MM.1S (cell line): ENCODE measurements around the gene MEGF8.
"Not testable (repeated sequence)": the region's sequence is repeated elsewhere in the genome, so short reads cannot be mapped to it uniquely, and the experiment has no call there.

Experiments
- CTCF ChIP-seq: fragments of 300-600 bp; sonication (generic); IDR thresholded peaks from 2 replicates; pipeline ENCODE4 v1.5.1; 2016; ENCODE audit warnings: antibody characterized with exemption, low read length, mixed read lengths
- EZH2phosphoT487 ChIP-seq: fragments of 300-600 bp; sonication (generic); IDR thresholded peaks from 2 replicates; pipeline ENCODE4 v1.6.1; 2018; ENCODE audit warnings: antibody characterized with exemption, low read length

GRCh38 chr19:42331333-42331732 is 5.9 kb downstream of the MEGF8 start:
- TF ChIP-seq CTCF, EZH2phosphoT487: not testable (repeated sequence)
